Smooth muscle cell (in vitro differentiated cells): Measurements from ENCODE around the gene KLC1. TPM values are rescaled to one million over a fixed set of nuclear protein-coding genes. Genes with fewer than 3 reads are reported as not detected.

ENCODE experiments used
- DNase-seq: peaks from one replicate; lab custom pipeline; 2025; ENCODE audit not compliant: unreplicated experiment; lab: John Stamatoyannopoulos, UW
- H2AFZ ChIP-seq: fragments of 200-600 bp; sonication (generic); 2 replicates; pipeline ENCODE4 v1.6.0; 2016; ENCODE audit warnings: antibody characterized with exemption, low read depth, mild to moderate bottlenecking
- H3F3A ChIP-seq: fragments of 200-600 bp; sonication (generic); 2 replicates; pipeline ENCODE4 v1.6.0; 2017; ENCODE audit warnings: antibody characterized with exemption, low read depth
- H3K27ac ChIP-seq: fragments of 200-600 bp; sonication (generic); 2 replicates; pipeline ENCODE4 v1.5.1; 2016; ENCODE audit warnings: low read depth, mild to moderate bottlenecking
- H3K27me3 ChIP-seq: fragments of 200-600 bp; sonication (generic); 2 replicates; pipeline ENCODE4 v1.6.1; 2016; ENCODE audit warnings: low read depth, mild to moderate bottlenecking
- H3K36me3 ChIP-seq: fragments of 200-600 bp; sonication (generic); 2 replicates; pipeline ENCODE4 v1.5.1; 2016; ENCODE audit warnings: low read depth
- H3K4me1 ChIP-seq: fragments of 200-600 bp; sonication (generic); 2 replicates; pipeline ENCODE4 v1.5.1; 2016; ENCODE audit warnings: low read depth
- H3K4me2 ChIP-seq: fragments of 200-600 bp; sonication (generic); 2 replicates; pipeline ENCODE4 v1.6.0; 2016; ENCODE audit warnings: mild to moderate bottlenecking
- H3K4me3 ChIP-seq: fragments of 200-600 bp; sonication (generic); 2 replicates; pipeline ENCODE4 v1.5.1; 2016; ENCODE audit warnings: mild to moderate bottlenecking
- H3K79me2 ChIP-seq: fragments of 200-600 bp; sonication (generic); 2 replicates; pipeline ENCODE4 v1.6.0; 2016; ENCODE audit warnings: low read depth, mild to moderate bottlenecking
- H3K9ac ChIP-seq: fragments of 200-600 bp; sonication (generic); 2 replicates; pipeline ENCODE4 v1.6.0; 2016; ENCODE audit warnings: low read depth
- H3K9me3 ChIP-seq: fragments of 200-600 bp; sonication (generic); replicated peaks from 2 replicates; pipeline ENCODE4 v1.5.1; 2016; ENCODE audit warnings: low read depth
- H4K20me1 ChIP-seq: fragments of 200-600 bp; sonication (generic); 2 replicates; pipeline ENCODE4 v1.6.0; 2016; ENCODE audit warnings: low read depth
- CTCF ChIP-seq: fragments of 200-600 bp; sonication (generic); IDR thresholded peaks from 2 replicates; pipeline ENCODE4 v1.5.1; 2017; ENCODE audit warnings: borderline replicate concordance, mild to moderate bottlenecking, antibody characterized with exemption; ENCODE audit not compliant: insufficient read depth, poor library complexity, severe bottlenecking
- WGBS: methylation state at CpG from one replicate; pipeline ENCODE4 v1.1.7; 2016; ENCODE audit warnings: low lambda C conversion rate; 5-methylcytosine and 5-hydroxymethylcytosine counted together
- polyA plus RNA-seq: library from polyadenylated mRNA; unstranded; fragments of >200 nt; fragmentation: Nextera tagmentation; extraction: Ambion mirVana; gene quantifications from 2 replicates; pipeline ENCODE4 v1.2.1, GENCODE V29; 2016
- total RNA-seq: library from RNA; depleted of rRNA; stranded (reverse); fragments of >200 nt; gene quantifications from 2 replicates; pipeline ENCODE4 v1.2.3, GENCODE V29; 2014

The KLC1 gene
- total and polyA plus RNA-seq, 2 experiments from 2014 or later, result 167 to 224 TPM

GRCh38 chr14:103745424-103745823 is 116.4 kb downstream of the KLC1 start:
- Histone ChIP-seq H3K4me1 (no peaks in the 10 kb centered on the region), H3K9ac (no peak overlapping the region), H3K4me3 (no peak overlapping the region), H4K20me1 (no peaks in the 10 kb centered on the region), H3K4me2 (no peak overlapping the region), H3K79me2 (no peaks in the 10 kb centered on the region), H3F3A (no peaks in the 10 kb centered on the region), H3K9me3 (no peaks in the 10 kb centered on the region), H3K27me3 (no peaks in the 10 kb centered on the region), H3K27ac (no peak overlapping the region), H3K36me3 (no peaks in the 10 kb centered on the region), H2AFZ (no peak overlapping the region)
- no peak for DNase-seq
- 92% methylated on average over 5 of the region's 5 CpGs for WGBS
- TF ChIP-seq CTCF, result no peak

GRCh38 chr14:103746701-103747100 is 117.7 kb downstream of the KLC1 start:
- Histone ChIP-seq H2AFZ (no peak overlapping the region), H3K4me2 (no peak overlapping the region)

GRCh38 chr14:103748534-103748857 is 119.5 kb downstream of the KLC1 start:
- WGBS, result 96% methylated on average over 5 of the region's 5 CpGs
- H3K4me1 ChIP-seq, result no peaks in the 10 kb centered on the region

More at GRCh38 chr14:103746701-103747100, 117.7 kb downstream of the KLC1 start:
- TF ChIP-seq CTCF, result no peak
- no peaks in the 10 kb centered on the region for H3K27me3 ChIP-seq
- no peak overlapping the region for H3K9ac ChIP-seq
- no peaks in the 10 kb centered on the region for H3K36me3 ChIP-seq
- H3K4me3 ChIP-seq, result no peak overlapping the region
- no peak for DNase-seq
- H3K27ac ChIP-seq, result no peak overlapping the region
- no peaks in the 10 kb centered on the region for H3K9me3 ChIP-seq
- no peaks in the 10 kb centered on the region for H4K20me1 ChIP-seq
- H3K79me2 ChIP-seq, result no peaks in the 10 kb centered on the region
- 63% methylated on average over 10 of the region's 10 CpGs for WGBS
- H3F3A ChIP-seq, result no peaks in the 10 kb centered on the region
- no peaks in the 10 kb centered on the region for H3K4me1 ChIP-seq

More at GRCh38 chr14:103748534-103748857, 119.5 kb downstream of the KLC1 start:
- no peaks in the 10 kb centered on the region for H3K79me2 ChIP-seq
- H3F3A ChIP-seq, result no peaks in the 10 kb centered on the region
- no peaks in the 10 kb centered on the region for H4K20me1 ChIP-seq
- no peak overlapping the region for H3K4me3 ChIP-seq
- no peak overlapping the region for H3K27ac ChIP-seq
- no peak for TF ChIP-seq CTCF
- no peak overlapping the region for H3K9ac ChIP-seq
- H3K27me3 ChIP-seq, result no peaks in the 10 kb centered on the region
- H3K9me3 ChIP-seq, result no peaks in the 10 kb centered on the region
- H3K36me3 ChIP-seq, result no peaks in the 10 kb centered on the region
- DNase-seq, result no peak
- no peak overlapping the region for H3K4me2 ChIP-seq
- H2AFZ ChIP-seq, result no peak overlapping the region
